ENCODE data around the gene GJC2. TPM values are rescaled to one million over a fixed set of nuclear protein-coding genes. Genes with fewer than 3 reads are reported as not detected.

Gene GJC2
- total RNA-seq, 1 donor from 2014 or later, result 1.1 TPM

DNA sequence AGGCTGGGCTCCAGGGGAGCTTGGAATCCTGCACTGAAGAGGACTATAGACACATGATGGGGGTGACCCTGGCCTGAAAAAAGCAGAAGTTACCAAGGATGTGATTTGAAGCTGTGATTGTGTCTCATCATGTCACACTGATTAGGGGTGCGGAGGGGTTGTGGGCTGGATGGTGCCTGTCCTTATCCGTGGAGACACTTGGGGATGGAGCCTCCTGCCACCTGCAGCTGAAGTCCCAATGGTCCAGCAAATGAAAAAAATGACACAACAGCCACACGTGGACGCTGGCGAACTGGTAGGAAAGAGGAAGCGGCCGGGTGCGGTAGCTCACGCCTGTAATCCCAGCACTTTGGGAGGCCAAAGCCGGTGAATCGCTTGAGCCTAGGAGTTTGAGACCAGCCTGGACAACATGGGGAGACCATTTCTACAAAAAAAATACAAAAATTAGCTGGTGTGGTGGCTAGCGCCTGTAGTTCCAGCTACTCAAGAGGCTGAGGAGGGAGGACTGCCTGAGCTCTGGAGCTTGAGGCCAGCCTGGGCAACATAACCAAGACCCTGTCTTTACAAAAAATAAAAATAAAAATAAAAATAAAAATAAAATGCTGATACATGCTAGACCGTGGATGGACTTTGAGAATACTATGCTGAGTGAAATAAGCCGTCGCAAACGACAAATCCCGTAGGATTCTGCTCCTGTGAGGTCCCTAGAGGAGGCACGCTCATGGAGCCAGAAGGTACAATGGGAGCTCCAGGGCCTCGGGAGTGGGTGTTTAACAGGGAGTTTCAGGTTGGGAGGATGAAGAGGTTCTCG lies 15.0 kb downstream of the GJC2 start:
- Histone ChIP-seq H3K4me2 (ENCODE audit: low read length) (peak overlapping the region; percentile 94), H2AFZ (ENCODE audit: low read depth, low read length) (peak overlapping the region; percentile 96), H3K9ac (ENCODE audit: low read length) (peak overlapping the region; percentile 81), H3K79me2 (ENCODE audit: insufficient read depth, low read length) (peaks cover 32% of the 10 kb centered on the region), H3K4me1 (ENCODE audit: insufficient read depth, low read length) (peaks cover 28% of the 10 kb centered on the region), H3K9me3 (ENCODE audit: insufficient read depth, low read depth, low read length) (no peaks in the 10 kb centered on the region), H3K27me3 (ENCODE audit: insufficient read depth, low read length) (no peaks in the 10 kb centered on the region), H4K20me1 (ENCODE audit: insufficient read depth, low read length) (no peaks in the 10 kb centered on the region), H3K36me3 (ENCODE audit: insufficient read depth, low read length) (no peaks in the 10 kb centered on the region), H3K4me3 (ENCODE audit: insufficient read depth, low read depth, low read length) (peak overlapping the region; percentile 64), H3K27ac (ENCODE audit: low read depth, low read length) (peak overlapping the region; percentile 85)
- peaks cover 4% of the 10 kb centered on the region for H3K36me3 Mint-ChIP-seq (ENCODE audit: low read depth, unreplicated experiment)
- H3K27me3 Mint-ChIP-seq (ENCODE audit: low read depth, unreplicated experiment), result peaks cover under 1% of the 10 kb centered on the region
- DNase-seq (ENCODE audit: low read depth), result no peak
- peaks cover 2% of the 10 kb centered on the region for H3K9me3 Mint-ChIP-seq (ENCODE audit: unreplicated experiment)
- H3K27ac Mint-ChIP-seq (ENCODE audit: unreplicated experiment), result peak overlapping the region; percentile 95
- no peak for TF ChIP-seq EZH2 (IDR thresholded peaks at IDR 0.05; ENCODE audit: insufficient read depth, low read length)
- TF ChIP-seq, protein P1, sequence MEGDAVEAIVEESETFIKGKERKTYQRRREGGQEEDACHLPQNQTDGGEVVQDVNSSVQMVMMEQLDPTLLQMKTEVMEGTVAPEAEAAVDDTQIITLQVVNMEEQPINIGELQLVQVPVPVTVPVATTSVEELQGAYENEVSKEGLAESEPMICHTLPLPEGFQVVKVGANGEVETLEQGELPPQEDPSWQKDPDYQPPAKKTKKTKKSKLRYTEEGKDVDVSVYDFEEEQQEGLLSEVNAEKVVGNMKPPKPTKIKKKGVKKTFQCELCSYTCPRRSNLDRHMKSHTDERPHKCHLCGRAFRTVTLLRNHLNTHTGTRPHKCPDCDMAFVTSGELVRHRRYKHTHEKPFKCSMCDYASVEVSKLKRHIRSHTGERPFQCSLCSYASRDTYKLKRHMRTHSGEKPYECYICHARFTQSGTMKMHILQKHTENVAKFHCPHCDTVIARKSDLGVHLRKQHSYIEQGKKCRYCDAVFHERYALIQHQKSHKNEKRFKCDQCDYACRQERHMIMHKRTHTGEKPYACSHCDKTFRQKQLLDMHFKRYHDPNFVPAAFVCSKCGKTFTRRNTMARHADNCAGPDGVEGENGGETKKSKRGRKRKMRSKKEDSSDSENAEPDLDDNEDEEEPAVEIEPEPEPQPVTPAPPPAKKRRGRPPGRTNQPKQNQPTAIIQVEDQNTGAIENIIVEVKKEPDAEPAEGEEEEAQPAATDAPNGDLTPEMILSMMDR (IDR thresholded peaks at IDR 0.05; ENCODE audit: insufficient read depth, low read depth, low read length), result no peak
- no peak for FAIRE-seq
- H3K4me1 Mint-ChIP-seq (ENCODE audit: low read depth, unreplicated experiment), result peaks cover 10% of the 10 kb centered on the region
- peak overlapping the region; percentile 82 for H3K4me3 Mint-ChIP-seq (ENCODE audit: unreplicated experiment)

DNA sequence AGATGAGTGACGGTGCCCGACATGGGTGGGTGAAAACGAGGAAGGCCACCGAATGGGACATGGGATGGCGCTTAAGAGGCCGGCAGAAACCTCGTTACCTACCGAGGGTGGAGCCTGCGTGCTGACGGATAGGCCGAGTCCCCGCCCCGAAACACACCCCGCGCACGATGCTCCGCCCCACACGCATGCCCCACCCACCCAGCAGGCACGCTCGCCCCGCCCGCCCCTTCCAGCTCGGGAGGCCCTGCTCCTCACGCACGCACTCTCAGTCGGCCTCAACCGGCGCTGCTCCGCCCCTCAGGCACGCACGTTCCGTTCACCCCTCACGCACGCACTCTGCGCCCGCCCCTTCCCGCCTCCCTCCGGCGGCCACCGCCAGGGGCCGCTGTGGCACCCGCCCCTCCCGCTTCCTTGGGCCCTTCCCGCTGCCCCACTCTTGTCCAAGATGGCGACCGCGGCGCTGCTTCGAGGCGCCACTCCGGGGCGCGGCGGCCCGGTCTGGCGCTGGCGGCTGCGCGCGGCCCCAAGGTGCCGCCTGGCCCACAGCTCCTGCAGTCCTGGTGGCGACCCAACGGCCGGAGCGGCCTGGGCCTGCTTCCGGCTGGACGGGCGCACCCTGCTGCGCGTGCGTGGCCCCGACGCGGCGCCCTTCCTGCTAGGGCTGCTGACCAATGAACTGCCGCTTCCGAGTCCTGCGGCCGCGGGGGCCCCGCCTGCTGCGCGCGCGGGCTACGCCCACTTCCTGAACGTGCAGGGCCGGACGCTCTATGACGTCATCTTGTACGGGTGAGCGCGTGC lies 15.8 kb downstream of the GJC2 start, which contains the start of gene IBA57:
IBA57 (plus strand) TSS at position 433 of the 798 bp plus-strand sequence; CDS start at position 446, 13 bp downstream.
- peaks cover 28% of the 10 kb centered on the region for H3K4me1 ChIP-seq (ENCODE audit: insufficient read depth, low read length)
- peak within 1 kb of the TSS; percentile 95 for H3K27ac Mint-ChIP-seq (ENCODE audit: unreplicated experiment)
- peaks cover 2% of the 10 kb centered on the region for H3K9me3 Mint-ChIP-seq (ENCODE audit: unreplicated experiment)
- peak within 1 kb of the TSS; percentile 94 for H3K4me2 ChIP-seq (ENCODE audit: low read length)
- H4K20me1 ChIP-seq (ENCODE audit: insufficient read depth, low read length), result no peaks in the 10 kb centered on the region
- H3K27ac ChIP-seq (ENCODE audit: low read depth, low read length), result peak within 1 kb of the TSS; percentile 99
- peaks cover 32% of the 10 kb centered on the region for H3K79me2 ChIP-seq (ENCODE audit: insufficient read depth, low read length)
- no peaks in the 10 kb centered on the region for H3K9me3 ChIP-seq (ENCODE audit: insufficient read depth, low read depth, low read length)
- H3K36me3 ChIP-seq (ENCODE audit: insufficient read depth, low read length), result no peaks in the 10 kb centered on the region
- peaks cover 4% of the 10 kb centered on the region for H3K36me3 Mint-ChIP-seq (ENCODE audit: low read depth, unreplicated experiment)
- DNase-seq (ENCODE audit: low read depth) (peak; percentile 95), FAIRE-seq (no peak)
- H2AFZ ChIP-seq (ENCODE audit: low read depth, low read length), result peak within 1 kb of the TSS; percentile 96
- H3K4me3 Mint-ChIP-seq (ENCODE audit: unreplicated experiment), result peak within 1 kb of the TSS; percentile 82
- H3K27me3 ChIP-seq (ENCODE audit: insufficient read depth, low read length), result no peaks in the 10 kb centered on the region
- peaks cover 10% of the 10 kb centered on the region for H3K4me1 Mint-ChIP-seq (ENCODE audit: low read depth, unreplicated experiment)
- TF ChIP-seq EZH2 (IDR thresholded peaks at IDR 0.05; ENCODE audit: insufficient read depth, low read length), result no peak
- TF ChIP-seq, protein P1 (IDR thresholded peaks at IDR 0.05; ENCODE audit: insufficient read depth, low read depth, low read length), result peak; percentile 49
- H3K9ac ChIP-seq (ENCODE audit: low read length), result peak within 1 kb of the TSS; percentile 99
- H3K4me3 ChIP-seq (ENCODE audit: insufficient read depth, low read depth, low read length), result peak within 1 kb of the TSS; percentile 73
- H3K27me3 Mint-ChIP-seq (ENCODE audit: low read depth, unreplicated experiment), result no peaks in the 10 kb centered on the region
